Measurements from ENCODE around the gene DEFB115.
"Not testable (repeated sequence)": the region's sequence is repeated elsewhere in the genome, so short reads cannot be mapped to it uniquely, and the experiment has no call there.

Gene DEFB115

GRCh38 chr20:31257364-31257763 is at the start of gene DEFB115:
Gene DEFB115, plus strand, starts transcription at chr20:31257664. Its CDS starts 0 bp downstream, at chr20:31257664.
- DNase-seq = no peak

GRCh38 chr20:31236953-31237352 is 20.5 kb upstream of the DEFB115 start:
- DNase-seq = no peak

GRCh38 chr20:31237763-31238162 is 19.7 kb upstream of the DEFB115 start:
- DNase-seq = no peak

- no peak for DNase-seq
These were observed 18.3 kb upstream of the DEFB115 start for GRCh38 chr20:31239139-31239538.

- DNase-seq = no peak
These were observed 505 bp upstream of the DEFB115 start for GRCh38 chr20:31256959-31257358.

- no peak for DNase-seq
These were observed 3.0 kb downstream of the DEFB115 start for GRCh38 chr20:31260326-31260932.

- no peak for DNase-seq
These were observed 17.0 kb downstream of the DEFB115 start for GRCh38 chr20:31274441-31274840.

GRCh38 chr20:31278178-31278577 is 20.7 kb downstream of the DEFB115 start:
- no peak for DNase-seq

- DNase-seq = not testable (repeated sequence)
These were observed 27.5 kb downstream of the DEFB115 start for GRCh38 chr20:31284964-31285363.

- no peak for DNase-seq
These were observed 51.2 kb downstream of the DEFB115 start, which contains the start of gene DEFB116 for GRCh38 chr20:31308535-31309162. Gene DEFB116, minus strand, starts transcription at chr20:31308585. Its CDS starts 0 bp downstream, at chr20:31308585.
